ENCODE data around the gene DUSP12.

Gene DUSP12

GRCh38 chr1:161727256-161727924 is 22.2 kb upstream of the DUSP12 start:
- peak in 1 of 2 donors; percentile 11 for DNase-seq (ENCODE audit: low read depth in 2 of 2)

GRCh38 chr1:161728376-161729226 is 21.0 kb upstream of the DUSP12 start:
- DNase-seq (ENCODE audit: low read depth in 2 of 2), result no peak

- peak in 1 of 2 donors; percentile 38 for DNase-seq (ENCODE audit: low read depth in 2 of 2)
Measured at GRCh38 chr1:161730050-161730564, 19.5 kb upstream of the DUSP12 start.

GRCh38 chr1:161731241-161731640 is 18.3 kb upstream of the DUSP12 start:
- no peak for DNase-seq (ENCODE audit: low read depth in 2 of 2)

GRCh38 chr1:161731981-161732718 is 17.4 kb upstream of the DUSP12 start:
- DNase-seq (ENCODE audit: low read depth in 2 of 2), result no peak

GRCh38 chr1:161733526-161733925 is 16.1 kb upstream of the DUSP12 start:
- DNase-seq (ENCODE audit: low read depth in 2 of 2), result no peak

GRCh38 chr1:161735837-161736236 is 13.7 kb upstream of the DUSP12 start:
- DNase-seq (ENCODE audit: low read depth in 2 of 2), result no peak

GRCh38 chr1:161736335-161736969 is 13.1 kb upstream of the DUSP12 start:
- peak in 1 of 2 donors; percentile 24 for DNase-seq (ENCODE audit: low read depth in 2 of 2)

GRCh38 chr1:161737625-161738024 is 12.0 kb upstream of the DUSP12 start:
- DNase-seq (ENCODE audit: low read depth in 2 of 2), result no peak

- peak; percentile 44 to 58 for DNase-seq (ENCODE audit: low read depth in 2 of 2)
Measured at GRCh38 chr1:161738627-161739287, 10.8 kb upstream of the DUSP12 start.

- DNase-seq (ENCODE audit: low read depth in 2 of 2), result no peak
Measured at GRCh38 chr1:161739865-161740566, 9.6 kb upstream of the DUSP12 start.

GRCh38 chr1:161740921-161741320 is 8.7 kb upstream of the DUSP12 start:
- no peak for DNase-seq (ENCODE audit: low read depth in 2 of 2)

GRCh38 chr1:161743231-161743630 is 6.4 kb upstream of the DUSP12 start:
- DNase-seq (ENCODE audit: low read depth in 2 of 2), result no peak

GRCh38 chr1:161747801-161748200 is 1.8 kb upstream of the DUSP12 start:
- no peak for DNase-seq (ENCODE audit: low read depth in 2 of 2)

- no peak for DNase-seq (ENCODE audit: low read depth in 2 of 2)
Measured at GRCh38 chr1:161763522-161764098, 14.0 kb downstream of the DUSP12 start.

GRCh38 chr1:161766102-161766981 is 16.8 kb downstream of the DUSP12 start, which contains the start of gene ATF6:
Gene ATF6, plus strand, starts transcription at chr1:161766320. Its CDS starts 41 bp downstream, at chr1:161766361.
- DNase-seq (ENCODE audit: low read depth in 2 of 2), result peak; percentile 62 to 74

GRCh38 chr1:161768461-161768860 is 18.9 kb downstream of the DUSP12 start:
- no peak for DNase-seq (ENCODE audit: low read depth in 2 of 2)

- DNase-seq (ENCODE audit: low read depth in 2 of 2), result no peak
Measured at GRCh38 chr1:161768986-161769672, 19.5 kb downstream of the DUSP12 start.

Measured in stimulated activated CD8-positive, alpha-beta memory T cell treated with anti-CD3 and anti-CD28 coated beads, Interleukin-15, amount 100 ng/mL, for 48 hours (primary cell).